K562 (cell line): Measurements from ENCODE around the gene TUBB1. TPM values are rescaled to one million over a fixed set of nuclear protein-coding genes. Genes with fewer than 3 reads are reported as not detected.

ENCODE experiments used
- CCAR2 ChIP-seq: fragments of 200-400 bp; formaldehyde crosslinking; IDR thresholded peaks from 2 replicates; pipeline ENCODE4 v1.6.1; 2017; ENCODE audit warnings: mild to moderate bottlenecking, low read depth, low read length
- DMBX1 ChIP-seq: fragments of 250-450 bp; sonication (Bioruptor Pico); IDR thresholded peaks from 2 replicates; pipeline ENCODE4 v1.8.0; 2022; ENCODE audit warnings: inconsistent platforms, mild to moderate bottlenecking, moderate library complexity, borderline replicate concordance
- ESRRA ChIP-seq: fragments of 450-650 bp; IDR thresholded peaks from 2 replicates; pipeline ENCODE4 v1.6.1; 2014; ENCODE audit warnings: low read depth, mild to moderate bottlenecking, moderate library complexity, borderline replicate concordance
- ETV6 ChIP-seq, 3 experiments: fragments of 150-350 bp in 1 of 3; sonication (generic) in 1 of 3; formaldehyde crosslinking in 1 of 3; IDR thresholded peaks; 2 replicates each; pipeline versions ENCODE4 v1.6.1 to v1.8.0; 2014 to 2022; ENCODE audit warnings: borderline replicate concordance in 2 of 3, low read depth in 2 of 3, antibody characterized with exemption in 1 of 3, low read length in 1 of 3, mild to moderate bottlenecking in 1 of 3, missing genetic modification reagents in 1 of 3
- GABPB2 ChIP-seq: fragments of 250-450 bp; sonication (Bioruptor Pico); conservative IDR thresholded peaks from 2 replicates; pipeline ENCODE4 v1.5.1; 2021; ENCODE audit warnings: mild to moderate bottlenecking
- HDAC1 ChIP-seq, 2 experiments: fragments of 450-650 bp; IDR thresholded peaks; 2 replicates each; pipeline ENCODE4 v1.6.1; 2016 to 2017; ENCODE audit warnings: inconsistent platforms in 1 of 2, mild to moderate bottlenecking in 1 of 2, moderate library complexity in 1 of 2
- KDM5B ChIP-seq: fragments of 200-600 bp; sonication (generic); IDR thresholded peaks from 2 replicates; pipeline ENCODE4 v1.6.1; 2012; ENCODE audit warnings: low read depth, mild to moderate bottlenecking, moderate library complexity, low read length, control low read depth, inconsistent platforms; ENCODE audit not compliant: insufficient replicate concordance
- NFE2L1 ChIP-seq: fragments of 450-650 bp; IDR thresholded peaks from 2 replicates; pipeline ENCODE4 v1.6.1; 2016; ENCODE audit warnings: missing genetic modification characterization, low read depth, mild to moderate bottlenecking, missing compliant biosample characterization, moderate library complexity, borderline replicate concordance
- PHB2 ChIP-seq: fragments of 450-650 bp; IDR thresholded peaks from 2 replicates; pipeline ENCODE4 v1.6.1; 2017; ENCODE audit warnings: low read depth
- PURB ChIP-seq: sonication (generic); formaldehyde crosslinking; IDR thresholded peaks from 2 replicates; pipeline ENCODE4 v1.9.0; 2021; ENCODE audit warnings: low read depth, mild to moderate bottlenecking, missing genetic modification reagents
- TEAD1 ChIP-seq, 2 experiments: fragments of 450-650 bp in 1 of 2; sonication (generic) in 1 of 2; formaldehyde crosslinking; IDR thresholded peaks; 2 replicates each; pipeline versions ENCODE4 v1.4.0 to v1.8.0; 2020 to 2022; ENCODE audit warnings: mild to moderate bottlenecking in 2 of 2, missing genetic modification reagents in 1 of 2
- TFAM ChIP-seq: fragments of 250-450 bp; sonication (Bioruptor Pico); conservative IDR thresholded peaks from 2 replicates; pipeline ENCODE4 v1.5.0; 2021; ENCODE audit warnings: mild to moderate bottlenecking, moderate library complexity
- TOE1 ChIP-seq, 2 experiments: fragments of 450-650 bp in 1 of 2; sonication (generic) in 1 of 2; formaldehyde crosslinking in 1 of 2; IDR thresholded peaks; 2 replicates each; pipeline versions ENCODE4 v1.7.1 to v1.8.0; 2016 to 2022; ENCODE audit warnings: borderline replicate concordance in 2 of 2, mild to moderate bottlenecking in 2 of 2, antibody characterized with exemption in 1 of 2, inconsistent platforms in 1 of 2, low read depth in 1 of 2, missing genetic modification reagents in 1 of 2, moderate library complexity in 1 of 2
- ZNF316 ChIP-seq: fragments of 450-650 bp; IDR thresholded peaks from 2 replicates; pipeline ENCODE4 v1.6.1; 2016
- ZNF507 ChIP-seq: conservative IDR thresholded peaks from 2 replicates; pipeline ENCODE4 v1.6.1; 2017; ENCODE audit warnings: missing genetic modification characterization, missing compliant biosample characterization
- polyA plus RNA-seq, 8 experiments: library from polyadenylated mRNA; depleted of rRNA in 4 of 8; stranded (reverse) in 5 of 8; unstranded in 3 of 8; fragments of >200 nt; fragmentation: Nextera tagmentation in 2 of 8; fragmentation: Illumina TruSeq in 1 of 8; extraction: Ambion mirVana in 2 of 8; extraction: Trizol in 1 of 8; gene quantifications; 2 replicates each; pipeline versions ENCODE4 v1.2.1 to v1.2.3, GENCODE V29; 2011 to 2014; ENCODE audit warnings: inconsistent platforms in 1 of 8, missing spikeins in 1 of 8
- total RNA-seq, 7 experiments: library from RNA; depleted of rRNA in 6 of 7; stranded (reverse); fragments of >200 nt in 6 of 7; fragmentation: Illumina TruSeq in 2 of 7; extraction: Trizol in 2 of 7; gene quantifications; 2 replicates each; pipeline versions ENCODE4 v1.2.1 to v1.2.3, GENCODE V29; 2011 to 2021; ENCODE audit warnings: low replicate concordance in 1 of 7
- TF ChIP-seq, protein P1 (sequence below): sonication (generic); formaldehyde crosslinking; IDR thresholded peaks from 2 replicates; pipeline ENCODE4 v1.8.0; 2023; ENCODE audit warnings: mild to moderate bottlenecking, missing genetic modification reagents
- TF ChIP-seq, protein P2 (sequence below): sonication (generic); formaldehyde crosslinking; IDR thresholded peaks from 2 replicates; pipeline ENCODE4 v1.8.0; 2022; ENCODE audit warnings: mild to moderate bottlenecking, missing genetic modification reagents
- TF ChIP-seq, protein P3 (sequence below): conservative IDR thresholded peaks from 2 replicates; pipeline ENCODE4 v1.6.1; 2011; ENCODE audit warnings: low read depth, mild to moderate bottlenecking, low read length; ENCODE audit not compliant: control insufficient read depth
- TF ChIP-seq, protein P4 (sequence below): fragments of 450-650 bp; formaldehyde crosslinking; IDR thresholded peaks from 2 replicates; pipeline ENCODE4 v1.4.0; 2020; ENCODE audit warnings: mild to moderate bottlenecking
- TF ChIP-seq, protein P5 (sequence below): fragments of 450-650 bp; IDR thresholded peaks from one replicate; pipeline ENCODE4 v1.6.1; 2018; ENCODE audit warnings: mild to moderate bottlenecking, moderate library complexity; ENCODE audit not compliant: partially characterized antibody

TUBB1 gene
- total and polyA plus RNA-seq, 9 of the 15 experiments (the other 6 are each of a cell fraction or from before 2014, with no cell fraction given), result 1.5 to 3.9 (median 2.4) TPM

DNA sequence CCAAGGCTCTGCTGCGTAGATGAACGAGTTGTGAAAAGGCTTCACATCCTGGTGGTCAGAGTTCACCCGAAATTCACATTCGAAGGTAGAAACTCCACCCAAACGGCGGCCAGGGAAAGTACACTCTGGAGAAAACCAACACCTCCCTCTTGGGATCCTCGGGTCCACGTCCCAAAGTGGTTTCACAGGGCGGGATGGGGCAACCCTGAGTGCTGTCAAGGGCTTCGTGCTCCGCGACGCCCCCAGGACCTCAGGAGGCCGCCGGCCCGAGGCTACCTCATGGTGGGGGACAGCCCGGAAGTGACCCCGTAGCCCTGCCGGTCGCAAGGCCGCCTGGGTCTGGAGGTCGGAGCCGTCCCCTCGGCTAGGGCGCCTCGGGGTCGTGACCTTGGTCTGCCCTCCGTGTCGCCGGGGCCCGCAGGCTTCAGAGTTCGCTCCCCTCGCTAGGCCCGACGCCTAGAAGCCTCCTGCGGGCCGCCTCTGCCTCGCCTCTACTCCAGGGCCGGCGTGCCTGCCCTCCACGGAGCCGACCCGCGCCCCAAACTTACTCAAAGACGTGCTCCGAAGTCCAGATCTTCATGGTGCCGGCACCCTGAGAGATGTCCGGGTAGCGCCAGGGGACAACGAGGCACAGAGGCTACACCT is 23.0 kb downstream of the TUBB1 start, which contains the start of gene PRELID3B (continued):
- TF ChIP-seq, protein P1, sequence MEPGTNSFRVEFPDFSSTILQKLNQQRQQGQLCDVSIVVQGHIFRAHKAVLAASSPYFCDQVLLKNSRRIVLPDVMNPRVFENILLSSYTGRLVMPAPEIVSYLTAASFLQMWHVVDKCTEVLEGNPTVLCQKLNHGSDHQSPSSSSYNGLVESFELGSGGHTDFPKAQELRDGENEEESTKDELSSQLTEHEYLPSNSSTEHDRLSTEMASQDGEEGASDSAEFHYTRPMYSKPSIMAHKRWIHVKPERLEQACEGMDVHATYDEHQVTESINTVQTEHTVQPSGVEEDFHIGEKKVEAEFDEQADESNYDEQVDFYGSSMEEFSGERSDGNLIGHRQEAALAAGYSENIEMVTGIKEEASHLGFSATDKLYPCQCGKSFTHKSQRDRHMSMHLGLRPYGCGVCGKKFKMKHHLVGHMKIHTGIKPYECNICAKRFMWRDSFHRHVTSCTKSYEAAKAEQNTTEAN (CRISPR knock-in tag), result peak; percentile 72; the same call in 1 of the 2 replicates
- TF ChIP-seq, protein P2, sequence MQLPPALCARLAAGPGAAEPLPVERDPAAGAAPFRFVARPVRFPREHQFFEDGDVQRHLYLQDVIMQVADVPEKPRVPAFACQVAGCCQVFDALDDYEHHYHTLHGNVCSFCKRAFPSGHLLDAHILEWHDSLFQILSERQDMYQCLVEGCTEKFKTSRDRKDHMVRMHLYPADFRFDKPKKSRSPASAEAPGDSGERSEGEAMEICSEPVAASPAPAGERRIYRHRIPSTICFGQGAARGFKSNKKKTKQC (CRISPR knock-in tag), result peak; percentile 86
- TF ChIP-seq GABPB2, result no peak
- TF ChIP-seq PURB (CRISPR knock-in tag), result no peak
- TF ChIP-seq DMBX1 (CRISPR knock-in tag), result 0 out of 2 replicates have a peak, but pooled peaks have one; percentile 38
- TF ChIP-seq, protein P3, sequence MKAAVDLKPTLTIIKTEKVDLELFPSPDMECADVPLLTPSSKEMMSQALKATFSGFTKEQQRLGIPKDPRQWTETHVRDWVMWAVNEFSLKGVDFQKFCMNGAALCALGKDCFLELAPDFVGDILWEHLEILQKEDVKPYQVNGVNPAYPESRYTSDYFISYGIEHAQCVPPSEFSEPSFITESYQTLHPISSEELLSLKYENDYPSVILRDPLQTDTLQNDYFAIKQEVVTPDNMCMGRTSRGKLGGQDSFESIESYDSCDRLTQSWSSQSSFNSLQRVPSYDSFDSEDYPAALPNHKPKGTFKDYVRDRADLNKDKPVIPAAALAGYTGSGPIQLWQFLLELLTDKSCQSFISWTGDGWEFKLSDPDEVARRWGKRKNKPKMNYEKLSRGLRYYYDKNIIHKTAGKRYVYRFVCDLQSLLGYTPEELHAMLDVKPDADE, result no peak
- TF ChIP-seq KDM5B, result peak; percentile 17
- TF ChIP-seq NFE2L1 (tag), result no peak
- TF ChIP-seq HDAC1 (IDR thresholded peaks at IDR 0.05), result peak in 1 of 2 experiments; percentile 65; a peak in 1 of 4 replicates
- TF ChIP-seq PHB2, result no peak
- TF ChIP-seq, protein P4, sequence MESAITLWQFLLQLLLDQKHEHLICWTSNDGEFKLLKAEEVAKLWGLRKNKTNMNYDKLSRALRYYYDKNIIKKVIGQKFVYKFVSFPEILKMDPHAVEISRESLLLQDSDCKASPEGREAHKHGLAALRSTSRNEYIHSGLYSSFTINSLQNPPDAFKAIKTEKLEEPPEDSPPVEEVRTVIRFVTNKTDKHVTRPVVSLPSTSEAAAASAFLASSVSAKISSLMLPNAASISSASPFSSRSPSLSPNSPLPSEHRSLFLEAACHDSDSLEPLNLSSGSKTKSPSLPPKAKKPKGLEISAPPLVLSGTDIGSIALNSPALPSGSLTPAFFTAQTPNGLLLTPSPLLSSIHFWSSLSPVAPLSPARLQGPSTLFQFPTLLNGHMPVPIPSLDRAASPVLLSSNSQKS, result no peak
- TF ChIP-seq ZNF507, result no peak
- no peak for TF ChIP-seq TOE1 (IDR thresholded peaks at IDR 0.05; ENCODE audit: borderline replicate concordance)
- TF ChIP-seq TOE1 (CRISPR knock-in tag; IDR thresholded peaks at IDR 0.05; ENCODE audit: borderline replicate concordance, low read depth), result no peak
- TF ChIP-seq, protein P5, sequence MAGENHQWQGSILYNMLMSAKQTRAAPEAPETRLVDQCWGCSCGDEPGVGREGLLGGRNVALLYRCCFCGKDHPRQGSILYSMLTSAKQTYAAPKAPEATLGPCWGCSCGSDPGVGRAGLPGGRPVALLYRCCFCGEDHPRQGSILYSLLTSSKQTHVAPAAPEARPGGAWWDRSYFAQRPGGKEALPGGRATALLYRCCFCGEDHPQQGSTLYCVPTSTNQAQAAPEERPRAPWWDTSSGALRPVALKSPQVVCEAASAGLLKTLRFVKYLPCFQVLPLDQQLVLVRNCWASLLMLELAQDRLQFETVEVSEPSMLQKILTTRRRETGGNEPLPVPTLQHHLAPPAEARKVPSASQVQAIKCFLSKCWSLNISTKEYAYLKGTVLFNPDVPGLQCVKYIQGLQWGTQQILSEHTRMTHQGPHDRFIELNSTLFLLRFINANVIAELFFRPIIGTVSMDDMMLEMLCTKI, result no peak
- peak; percentile 99 for TF ChIP-seq ZNF316
- TF ChIP-seq ETV6 (IDR thresholded peaks at IDR 0.05; ENCODE audit: borderline replicate concordance in 1 of 2, low read depth in 2 of 2, low read length in 1 of 2), result no peak
- TF ChIP-seq ETV6 (CRISPR knock-in tag; IDR thresholded peaks at IDR 0.05; ENCODE audit: borderline replicate concordance), result 0 out of 2 replicates have a peak, but pooled peaks have one; percentile 79
- TF ChIP-seq TFAM (CRISPR knock-in tag), result no peak
- TF ChIP-seq CCAR2, result no peak
- 0 out of 4 replicates have a peak, but pooled peaks of 1 of the 2 experiments have one; percentile 57 for TF ChIP-seq TEAD1 (CRISPR knock-in tag; IDR thresholded peaks at IDR 0.05)
- TF ChIP-seq ESRRA, result peak; percentile 95
